K562 (cell line): Measurements from ENCODE around the gene TRIM25. TPM values are rescaled to one million over a fixed set of nuclear protein-coding genes. Genes with fewer than 3 reads are reported as not detected.

Experiments used
- ATAC-seq: fragments of 200-7000 bp; cut with Tn5 transposase; 3 replicates; pipeline ENCODE4 v1.9.1; 2020; ENCODE audit warnings: moderate library complexity
- BruUV-seq: library from RNA; stranded (reverse); fragments of 400-500 nt; replicated peaks from 2 replicates; lab custom pipeline; 2021; lab: Mats Ljungman, UMichigan
- CTCF ChIA-PET: fragments of 300-600 bp; formaldehyde crosslinking; extraction: SDS; loops from one replicate; lab custom pipeline; 2021; ENCODE audit warnings: low intra/inter-chr PET ratio; lab: Yijun Ruan, JAX
- POLR2A ChIA-PET: fragments of 300-600, 350-650 bp; sonication (Branson Sonifier 250); formaldehyde crosslinking; extraction: SDS; loops from one replicate; lab custom pipeline; 2021; ENCODE audit warnings: antibody characterized with exemption, inconsistent platforms; lab: Yijun Ruan, JAX
- DNase-seq, 4 experiments: peaks; one replicate each; pipeline versions ENCODE4 v3.0.0 to v3.0.0-alpha.2; 2011 to 2018; ENCODE audit warnings: low spot score in 3 of 4, mixed read lengths in 3 of 4; ENCODE audit errors: extremely low read depth in 1 of 4
- FAIRE-seq: peaks from 2 replicates; lab custom pipeline; 2011; peaks lifted over from hg19 to GRCh38; lab: Jason Lieb, UNC
- H2AFZ ChIP-seq: 2 replicates; pipeline ENCODE4 v1.6.0; 2011; ENCODE audit warnings: low read depth, low read length, control low read depth, inconsistent platforms
- H3K27ac ChIP-seq: fragments of 200-600 bp; 3 replicates; pipeline ENCODE4 v1.8.0; 2011; ENCODE audit warnings: low read depth, mild to moderate bottlenecking, control low read depth, inconsistent platforms, low read length, moderate library complexity, mixed read lengths; ENCODE audit errors: extremely low read depth
- H3K27me3 ChIP-seq, 2 experiments: fragments of 300-600 bp in 1 of 2; 2 replicates in 1 of 2; 3 replicates in 1 of 2; pipeline versions ENCODE4 v1.6.0 to v1.8.0; 2011; ENCODE audit warnings: inconsistent platforms in 2 of 2, low read length in 2 of 2, mild to moderate bottlenecking in 1 of 2, mixed read lengths in 1 of 2, moderate library complexity in 1 of 2; ENCODE audit not compliant: control insufficient read depth in 2 of 2, insufficient read depth in 2 of 2
- H3K36me3 ChIP-seq: fragments of 300-600 bp; 3 replicates; pipeline ENCODE4 v1.8.0; 2011; ENCODE audit warnings: mild to moderate bottlenecking, low read length, inconsistent platforms; ENCODE audit not compliant: control insufficient read depth, insufficient read depth
- H3K4me1 ChIP-seq, 2 experiments: fragments of 200-600 bp in 1 of 2; replicated peaks in 1 of 2; 2 replicates in 1 of 2; 3 replicates in 1 of 2; pipeline versions ENCODE4 v1.5.1 to v1.8.0; 2011; ENCODE audit warnings: inconsistent platforms in 2 of 2, low read length in 2 of 2, mild to moderate bottlenecking in 1 of 2, mixed read lengths in 1 of 2, moderate library complexity in 1 of 2; ENCODE audit not compliant: control insufficient read depth in 2 of 2, insufficient read depth in 2 of 2
- H3K4me2 ChIP-seq: 2 replicates; pipeline ENCODE4 v1.6.1; 2011; ENCODE audit warnings: low read length, control low read depth, inconsistent platforms, mixed read lengths; ENCODE audit not compliant: insufficient read depth
- H3K4me3 ChIP-seq: fragments of 200-600 bp; sonication (generic), shearing (Covaris generic); 2 replicates; pipeline ENCODE4 v1.5.1; 2016; ENCODE audit warnings: control low read depth, inconsistent platforms
- H3K79me2 ChIP-seq: fragments of 200-600 bp; 3 replicates; pipeline ENCODE4 v1.8.0; 2011; ENCODE audit warnings: low read length, inconsistent platforms; ENCODE audit not compliant: control insufficient read depth, insufficient read depth
- H3K9ac ChIP-seq, 2 experiments: 2 replicates each; pipeline versions ENCODE4 v1.6.0 to v1.6.1; 2011; ENCODE audit warnings: low read depth in 2 of 2, low read length in 2 of 2, control low read depth in 1 of 2, inconsistent platforms in 1 of 2, mild to moderate bottlenecking in 1 of 2, mixed read lengths in 1 of 2; ENCODE audit not compliant: insufficient read depth in 1 of 2
- H3K9me1 ChIP-seq: one replicate; pipeline ENCODE4 v1.6.0; 2011; ENCODE audit warnings: inconsistent platforms, mild to moderate bottlenecking, low read length, moderate library complexity; ENCODE audit not compliant: control insufficient read depth, insufficient read depth
- H3K9me3 ChIP-seq: replicated peaks from 2 replicates; pipeline ENCODE4 v1.5.1; 2011; ENCODE audit warnings: low read depth, low read length, inconsistent platforms; ENCODE audit not compliant: control insufficient read depth, insufficient read depth
- H4K20me1 ChIP-seq: replicated peaks from 2 replicates; pipeline ENCODE4 v1.6.1; 2011; ENCODE audit warnings: low read length, inconsistent platforms, mixed read lengths; ENCODE audit not compliant: control insufficient read depth, insufficient read depth
- ETS2 ChIP-seq: IDR thresholded peaks from 2 replicates; pipeline ENCODE4 v1.6.1; 2016; ENCODE audit warnings: borderline replicate concordance, missing genetic modification characterization, mild to moderate bottlenecking, moderate library complexity, missing compliant biosample characterization; ENCODE audit not compliant: poor library complexity, severe bottlenecking
- HSF4 ChIP-seq: fragments of 250-450 bp; sonication (Bioruptor Pico); IDR thresholded peaks from 2 replicates; pipeline ENCODE4 v2.1.2; 2022; ENCODE audit warnings: mild to moderate bottlenecking, moderate library complexity, borderline replicate concordance
- KAT2B ChIP-seq: IDR thresholded peaks from one replicate; pipeline ENCODE4 v1.6.1; 2012; ENCODE audit warnings: low read depth, mild to moderate bottlenecking, control low read depth, inconsistent platforms, low read length, moderate library complexity
- MYNN ChIP-seq, 2 experiments: sonication (generic); formaldehyde crosslinking in 1 of 2; IDR thresholded peaks; 2 replicates each; pipeline versions ENCODE4 v1.5.0 to v1.6.1; 2016 to 2020; ENCODE audit warnings: antibody characterized with exemption in 1 of 2, missing genetic modification reagents in 1 of 2
- RAD21 ChIP-seq, 2 experiments: fragments of 250-450 bp in 1 of 2; fragments of 450-650 bp in 1 of 2; sonication (Bioruptor Pico) in 1 of 2; formaldehyde crosslinking in 1 of 2; IDR thresholded peaks in 1 of 2; conservative IDR thresholded peaks in 1 of 2; 2 replicates each; pipeline versions ENCODE4 v1.4.0 to v1.8.0; 2020 to 2022; ENCODE audit warnings: mild to moderate bottlenecking in 2 of 2, moderate library complexity in 1 of 2
- RBFOX2 ChIP-seq: fragments of 200-400 bp; formaldehyde crosslinking; IDR thresholded peaks from 2 replicates; pipeline ENCODE4 v1.6.1; 2017; ENCODE audit warnings: low read depth, mild to moderate bottlenecking, low read length, moderate library complexity
- RHOXF2B ChIP-seq: fragments of 250-450 bp; sonication (Bioruptor Pico); conservative IDR thresholded peaks from 2 replicates; pipeline ENCODE4 v1.5.1; 2021
- ZBED1 ChIP-seq: IDR thresholded peaks from 2 replicates; pipeline ENCODE4 v1.6.1; 2014
- ZFP36 ChIP-seq: fragments of 150-350 bp; IDR thresholded peaks from 2 replicates; pipeline ENCODE4 v1.6.1; 2018; ENCODE audit warnings: low read length, low read depth; ENCODE audit not compliant: partially characterized antibody
- ZNF3 ChIP-seq: fragments of 250-450 bp; sonication (Bioruptor Pico); IDR thresholded peaks from 2 replicates; pipeline ENCODE4 v1.5.0; 2021; ENCODE audit warnings: mild to moderate bottlenecking, moderate library complexity
- WGBS: fragments of 100-300 bp; shearing (Covaris generic); methylation state at CpG from one replicate; pipeline ENCODE4 v1.1.6; 2016; ENCODE audit warnings: low coverage, mixed read lengths; ENCODE audit not compliant: insufficient coverage; ENCODE audit errors: missing lambda C conversion rate; 5-methylcytosine and 5-hydroxymethylcytosine counted together
- in situ Hi-C: fragments of 300-500 bp; cut with MboI; formaldehyde crosslinking; loops from 4 replicates; pipeline ENCODE4 v1.15.0; 2018; ENCODE audit warnings: inconsistent platforms, mixed read lengths
- intact Hi-C: fragments of 100-400 bp; cut with micrococcal nuclease; formaldehyde crosslinking; loops from 2 replicates; pipeline ENCODE4 v1.14.2; 2022
- polyA plus RNA-seq, 8 experiments: library from polyadenylated mRNA; depleted of rRNA in 4 of 8; stranded (reverse) in 5 of 8; unstranded in 3 of 8; fragments of >200 nt; fragmentation: Nextera tagmentation in 2 of 8; fragmentation: Illumina TruSeq in 1 of 8; extraction: Ambion mirVana in 2 of 8; extraction: Trizol in 1 of 8; gene quantifications; 2 replicates each; pipeline versions ENCODE4 v1.2.1 to v1.2.3, GENCODE V29; 2011 to 2014; ENCODE audit warnings: inconsistent platforms in 1 of 8, missing spikeins in 1 of 8
- total RNA-seq, 7 experiments: library from RNA; depleted of rRNA in 6 of 7; stranded (reverse); fragments of >200 nt in 6 of 7; fragmentation: Illumina TruSeq in 2 of 7; extraction: Trizol in 2 of 7; gene quantifications; 2 replicates each; pipeline versions ENCODE4 v1.2.1 to v1.2.3, GENCODE V29; 2011 to 2021; ENCODE audit warnings: low replicate concordance in 1 of 7
- TF ChIP-seq, protein P1 (sequence below): fragments of 250-450 bp; sonication (Bioruptor Pico); IDR thresholded peaks from 2 replicates; pipeline ENCODE4 v1.8.0; 2022; ENCODE audit warnings: moderate library complexity, mild to moderate bottlenecking, inconsistent platforms
- TF ChIP-seq, protein P2 (sequence below): IDR thresholded peaks from 2 replicates; pipeline ENCODE4 v1.6.1; 2014; ENCODE audit warnings: antibody characterized with exemption
- TF ChIP-seq, protein P3 (sequence below): fragments of 450-650 bp; IDR thresholded peaks from 2 replicates; pipeline ENCODE4 v1.6.1; 2017; ENCODE audit warnings: antibody characterized with exemption

Gene TRIM25
- total and polyA plus RNA-seq, 9 of the 15 experiments (the other 6 are each of a cell fraction or from before 2014, with no cell fraction given) = 5.9 to 49.5 (median 24.5) TPM

DNA sequence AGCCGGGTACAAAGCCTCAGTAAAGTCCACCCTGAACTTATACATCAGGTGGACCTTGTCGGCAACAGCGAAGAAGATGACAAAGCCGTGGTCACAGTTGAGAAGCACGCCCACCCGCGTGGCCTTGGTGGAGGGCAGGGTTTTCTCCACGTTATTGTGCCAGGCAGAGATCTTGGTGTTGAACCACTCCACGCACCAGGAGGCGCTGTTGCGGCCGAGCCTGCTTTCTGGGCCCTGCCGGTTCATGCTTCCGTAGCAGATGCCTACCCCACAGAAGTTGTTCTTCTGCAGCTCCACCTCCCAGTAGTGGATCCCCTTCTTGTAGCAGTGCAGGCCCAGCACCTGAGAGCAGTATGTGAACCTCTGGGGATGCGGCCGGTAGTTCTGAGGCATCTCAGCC lies 22.1 kb downstream of the TRIM25 start (continued):
- TF ChIP-seq ZFP36 (peak; percentile 28), RBFOX2 (0 out of 2 replicates have a peak, but pooled peaks have one; percentile 27), RAD21 (CRISPR knock-in tag; conservative IDR thresholded peaks at IDR 0.05 in 1 of 2, IDR thresholded peaks at IDR 0.05 in 1 of 2) (peak in 1 of 2 experiments; percentile 38; a peak in 2 of 4 replicates)

DNA sequence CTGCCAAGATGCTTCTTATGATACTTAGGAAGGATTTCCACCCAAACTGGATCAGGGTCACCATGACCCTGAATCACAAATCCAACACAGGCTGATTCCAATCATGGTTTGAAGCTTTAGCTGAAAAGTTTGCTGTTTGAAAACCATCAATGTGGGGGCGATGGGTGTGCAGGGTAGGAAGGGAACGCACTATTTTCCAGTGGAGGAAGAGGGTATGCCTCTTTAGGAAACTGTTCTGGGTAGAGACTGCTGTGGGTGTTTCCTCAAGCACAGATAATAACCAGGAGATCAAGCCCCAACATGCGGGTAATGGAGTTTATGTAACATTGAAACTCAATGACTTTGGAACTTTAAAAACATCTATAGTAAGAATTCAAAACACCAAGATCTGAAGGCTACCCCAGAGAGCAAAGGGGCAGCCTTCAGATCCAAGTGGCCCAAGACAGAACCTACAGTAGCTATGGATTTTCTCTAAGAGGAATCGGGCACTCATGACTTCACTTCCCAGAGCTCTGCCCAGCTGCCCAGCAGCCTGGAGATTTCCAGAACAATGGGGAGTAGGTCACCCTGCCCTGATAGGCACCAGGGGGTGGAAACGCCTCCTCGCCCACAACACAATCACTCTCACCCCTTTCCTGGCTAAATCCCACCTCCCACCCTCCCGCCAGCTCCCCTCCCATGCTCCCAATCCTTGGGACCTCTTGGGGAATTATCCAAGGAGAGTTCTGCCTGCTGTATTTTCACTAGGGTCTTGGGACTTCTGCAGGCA lies 22.8 kb downstream of the TRIM25 start:
- 88% methylated on average over 7 of the region's 7 CpGs for WGBS
- TF ChIP-seq RHOXF2B (CRISPR knock-in tag) = no peak
- TF ChIP-seq, protein P1, sequence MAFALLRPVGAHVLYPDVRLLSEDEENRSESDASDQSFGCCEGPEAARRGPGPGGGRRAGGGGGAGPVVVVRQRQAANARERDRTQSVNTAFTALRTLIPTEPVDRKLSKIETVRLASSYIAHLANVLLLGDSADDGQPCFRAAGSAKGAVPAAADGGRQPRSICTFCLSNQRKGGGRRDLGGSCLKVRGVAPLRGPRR (CRISPR knock-in tag) = no peak
- no peak for TF ChIP-seq ETS2
- TF ChIP-seq, protein P2, sequence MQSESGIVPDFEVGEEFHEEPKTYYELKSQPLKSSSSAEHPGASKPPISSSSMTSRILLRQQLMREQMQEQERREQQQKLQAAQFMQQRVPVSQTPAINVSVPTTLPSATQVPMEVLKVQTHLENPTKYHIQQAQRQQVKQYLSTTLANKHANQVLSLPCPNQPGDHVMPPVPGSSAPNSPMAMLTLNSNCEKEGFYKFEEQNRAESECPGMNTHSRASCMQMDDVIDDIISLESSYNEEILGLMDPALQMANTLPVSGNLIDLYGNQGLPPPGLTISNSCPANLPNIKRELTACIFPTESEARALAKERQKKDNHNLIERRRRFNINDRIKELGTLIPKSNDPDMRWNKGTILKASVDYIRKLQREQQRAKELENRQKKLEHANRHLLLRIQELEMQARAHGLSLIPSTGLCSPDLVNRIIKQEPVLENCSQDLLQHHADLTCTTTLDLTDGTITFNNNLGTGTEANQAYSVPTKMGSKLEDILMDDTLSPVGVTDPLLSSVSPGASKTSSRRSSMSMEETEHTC = no peak
- no peak for TF ChIP-seq HSF4 (CRISPR knock-in tag)
- TF ChIP-seq, protein P3, sequence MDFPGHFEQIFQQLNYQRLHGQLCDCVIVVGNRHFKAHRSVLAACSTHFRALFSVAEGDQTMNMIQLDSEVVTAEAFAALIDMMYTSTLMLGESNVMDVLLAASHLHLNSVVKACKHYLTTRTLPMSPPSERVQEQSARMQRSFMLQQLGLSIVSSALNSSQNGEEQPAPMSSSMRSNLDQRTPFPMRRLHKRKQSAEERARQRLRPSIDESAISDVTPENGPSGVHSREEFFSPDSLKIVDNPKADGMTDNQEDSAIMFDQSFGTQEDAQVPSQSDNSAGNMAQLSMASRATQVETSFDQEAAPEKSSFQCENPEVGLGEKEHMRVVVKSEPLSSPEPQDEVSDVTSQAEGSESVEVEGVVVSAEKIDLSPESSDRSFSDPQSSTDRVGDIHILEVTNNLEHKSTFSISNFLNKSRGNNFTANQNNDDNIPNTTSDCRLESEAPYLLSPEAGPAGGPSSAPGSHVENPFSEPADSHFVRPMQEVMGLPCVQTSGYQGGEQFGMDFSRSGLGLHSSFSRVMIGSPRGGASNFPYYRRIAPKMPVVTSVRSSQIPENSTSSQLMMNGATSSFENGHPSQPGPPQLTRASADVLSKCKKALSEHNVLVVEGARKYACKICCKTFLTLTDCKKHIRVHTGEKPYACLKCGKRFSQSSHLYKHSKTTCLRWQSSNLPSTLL = no peak
- TF ChIP-seq ZBED1 = no peak
- no peak for TF ChIP-seq MYNN (IDR thresholded peaks at IDR 0.05)
- no peak for TF ChIP-seq MYNN (CRISPR knock-in tag; IDR thresholded peaks at IDR 0.05)
- TF ChIP-seq ZNF3 (CRISPR knock-in tag) = no peak
- no peak for TF ChIP-seq KAT2B
- Histone ChIP-seq H4K20me1 (no peaks in the 10 kb centered on the region), H3K9me1 (peaks cover 5% of the 10 kb centered on the region), H3K36me3 (peaks cover 76% of the 10 kb centered on the region), H3K4me2 (no peak overlapping the region), H3K4me3 (no peak overlapping the region), H2AFZ (no peak overlapping the region), H3K9ac (no peak overlapping the region), H3K79me2 (no peaks in the 10 kb centered on the region), H3K27me3 (no peaks in the 10 kb centered on the region), H3K27ac (no peak overlapping the region), H3K4me1 (no peaks in the 10 kb centered on the region), H3K9me3 (no peaks in the 10 kb centered on the region)
- DNase-seq (no peak), FAIRE-seq (no peak), ATAC-seq (no peak)
- POLR2A ChIA-PET = interaction anchor here (0.6 to 3.9 kb wide), 3 partner anchors 14 to 40 kb away, joined by 3 to 13 read pairs (median 4); no protein-coding TSS in a partner anchor
- CTCF ChIA-PET = no interaction called here
- in situ Hi-C loops = no loop called here
- BruUV-seq = no TSS peak
- intact Hi-C loops = loop anchor here (5.0 kb wide), 1 partner anchor 51 kb away; no protein-coding TSS in a partner anchor
